ENCODE data around the gene ASB6. TPM values are rescaled to one million over a fixed set of nuclear protein-coding genes. Genes with fewer than 3 reads are reported as not detected.

The ASB6 gene
- total RNA-seq, 1 donor from 2014 or later = 28.1 TPM

DNA sequence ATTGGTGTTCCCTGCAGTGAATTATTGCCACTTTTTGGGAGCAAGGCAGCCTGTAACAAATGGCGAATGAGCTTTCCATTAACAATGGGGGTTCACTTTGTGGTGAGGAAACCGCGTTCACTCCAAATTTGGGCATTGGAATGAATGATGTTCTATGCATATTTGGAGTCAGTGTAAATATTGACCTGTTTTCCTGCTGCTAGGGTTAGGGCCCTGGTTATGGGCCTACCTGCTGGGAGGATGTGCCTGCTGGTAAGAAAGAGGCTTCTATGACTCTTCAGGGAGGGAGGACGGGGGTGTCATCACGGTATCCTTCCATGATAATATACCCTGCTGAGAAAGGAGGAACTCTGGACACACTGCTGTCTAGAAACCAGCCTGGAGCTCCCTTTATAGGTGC lies 50.0 kb downstream of the ASB6 start:
- intact Hi-C loops (cut with micrococcal nuclease) = no loop called here

DNA sequence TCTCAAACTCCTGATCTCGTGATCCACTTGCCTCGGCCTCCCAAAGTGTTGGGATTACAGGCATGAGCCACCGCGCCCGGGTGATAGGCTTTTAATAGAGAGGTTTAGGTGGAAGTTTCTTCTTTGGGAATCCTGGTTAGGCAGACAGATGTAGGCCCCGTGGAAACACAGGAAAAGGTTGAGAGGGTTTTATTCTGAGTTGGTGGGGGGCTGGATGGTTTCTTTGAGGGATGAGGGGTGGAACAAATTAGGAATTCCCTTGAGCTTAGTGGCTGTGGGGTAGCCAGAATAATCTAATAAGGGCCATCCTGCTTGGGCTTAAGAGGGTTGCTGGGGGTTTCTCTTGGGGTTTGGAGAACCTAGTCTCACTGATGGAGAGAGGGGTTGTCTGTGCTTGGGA lies 51.5 kb downstream of the ASB6 start:
- intact Hi-C loops (cut with micrococcal nuclease) = no loop called here

GRCh38 chr9:129587487-129588262 lies 54.3 kb downstream of the ASB6 start:
- intact Hi-C loops (cut with micrococcal nuclease) = loop anchor here (5.0 kb wide), 1 partner anchor 320 kb away; no protein-coding TSS in a partner anchor

GRCh38 chr9:129586685-129587084 lies 55.3 kb downstream of the ASB6 start:
- intact Hi-C loops (cut with micrococcal nuclease) = loop anchor here (5.0 kb wide), 1 partner anchor 319 kb away; no protein-coding TSS in a partner anchor

- intact Hi-C loops (cut with micrococcal nuclease) = loop anchor here (5.0 kb wide), 1 partner anchor 319 kb away; no protein-coding TSS in a partner anchor
Observed at GRCh38 chr9:129586245-129586644, 55.7 kb downstream of the ASB6 start.

- intact Hi-C loops (cut with micrococcal nuclease) = loop anchor here (2.0 to 5.0 kb wide), 2 partner anchors 89 to 318 kb away; no protein-coding TSS in a partner anchor
Observed at GRCh38 chr9:129585352-129585751, 56.6 kb downstream of the ASB6 start.

Other genes with a start within 250 kb of the ASB6 start
- gene C9orf50, start 21.1 kb downstream of the ASB6 start, total RNA-seq = not detected in 2 replicates
- 33.7 and 35.4 TPM in 2 replicates for gene NTMT1, start 16.0 kb downstream of the ASB6 start, total RNA-seq
- 1.5 and 1.6 TPM in 2 replicates for gene PRRX2, start 23.5 kb upstream of the ASB6 start, total RNA-seq
- gene PTGES, start 110.9 kb upstream of the ASB6 start, total RNA-seq = 0.12 TPM in 1 of 2 replicates, not detected in the other
- 28.0 and 30.8 TPM in 2 replicates for gene TOR1B, start 161.0 kb upstream of the ASB6 start, total RNA-seq
- gene TOR1A, start 182.0 kb upstream of the ASB6 start, total RNA-seq = 59.7 and 63.5 TPM in 2 replicates
- 74.7 and 76.0 TPM in 2 replicates for gene C9orf78, start 193.1 kb upstream of the ASB6 start, total RNA-seq
- gene USP20, start 193.3 kb upstream of the ASB6 start, total RNA-seq = 107 and 108 TPM in 2 replicates